Measurements from ENCODE around the gene RAB17. TPM values are rescaled to one million over a fixed set of nuclear protein-coding genes. Genes with fewer than 3 reads are reported as not detected.
A peak's percentile ranks its signal among the peaks of the same experiment; 100 is the strongest.

RAB17 gene
- total RNA-seq, 6 donors from 2014 or later = 44.5 to 262 (median 90.6) TPM

DNA sequence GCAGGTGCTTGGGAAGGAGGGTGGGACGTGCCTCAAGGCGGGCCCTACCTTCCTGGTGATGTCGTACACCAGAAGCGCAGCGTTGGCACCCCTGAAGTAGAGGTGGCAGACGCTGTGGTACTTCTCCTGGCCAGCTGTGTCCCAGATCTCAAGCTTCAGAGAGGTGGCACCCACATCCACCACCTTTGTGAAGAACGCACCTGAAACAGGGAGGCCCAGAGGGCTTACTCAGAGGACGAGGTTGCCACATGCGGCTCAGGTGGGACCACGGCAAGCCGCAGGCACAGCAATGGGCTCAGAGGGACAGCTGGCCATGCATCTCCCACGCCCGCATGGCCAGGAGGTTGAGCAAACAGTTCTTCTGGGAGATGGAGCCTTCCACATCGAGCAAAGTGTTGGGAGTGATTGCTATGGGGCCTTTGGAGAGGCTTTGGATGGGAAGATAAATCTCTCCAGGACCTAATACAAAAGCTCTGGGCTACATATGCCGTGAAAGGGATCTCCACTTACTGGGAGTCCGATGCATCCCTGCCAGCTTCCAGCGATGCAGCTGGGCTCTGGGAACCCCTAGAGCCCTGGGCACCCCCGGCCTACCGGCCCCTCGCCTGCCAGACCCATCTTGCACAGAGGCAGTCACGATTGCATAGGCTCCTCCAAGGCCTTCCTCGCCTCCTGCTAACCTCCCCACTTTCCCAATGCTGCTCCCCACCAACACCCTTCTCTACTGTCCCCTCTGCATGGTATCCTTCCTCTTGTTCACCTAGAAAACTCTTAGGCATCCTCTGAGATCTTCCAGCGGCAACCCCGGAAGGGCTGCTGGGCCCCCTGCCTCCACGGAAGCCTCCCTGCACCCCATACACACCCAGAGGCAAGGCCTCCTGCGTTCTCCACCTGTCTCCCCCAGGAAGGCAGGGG, 12.3 kb downstream of the RAB17 start:
- WGBS, 2 donors = 93 to 94% methylated on average over 20 to 25 of the region's 26 CpGs
- Histone ChIP-seq H3K9me3 (no peaks in the 10 kb centered on the region), H3K4me1 (peaks cover 21 to 24% (median 24%) of the 10 kb centered on the region in 4 donors), H3K27me3 (no peaks in the 10 kb centered on the region), H3K36me3 (peaks cover 0 to 6% (median 0%) of the 10 kb centered on the region in 4 donors), H3K27ac (no peak overlapping the region), H3K4me3 (no peak overlapping the region)
- DNase-seq = no peak
- no peak for TF ChIP-seq POLR2AphosphoS5 (IDR thresholded peaks at IDR 0.05)
- no peak for TF ChIP-seq EP300 (IDR thresholded peaks at IDR 0.05)
- no peak for TF ChIP-seq POLR2A (IDR thresholded peaks at IDR 0.05)
- TF ChIP-seq, protein P1, sequence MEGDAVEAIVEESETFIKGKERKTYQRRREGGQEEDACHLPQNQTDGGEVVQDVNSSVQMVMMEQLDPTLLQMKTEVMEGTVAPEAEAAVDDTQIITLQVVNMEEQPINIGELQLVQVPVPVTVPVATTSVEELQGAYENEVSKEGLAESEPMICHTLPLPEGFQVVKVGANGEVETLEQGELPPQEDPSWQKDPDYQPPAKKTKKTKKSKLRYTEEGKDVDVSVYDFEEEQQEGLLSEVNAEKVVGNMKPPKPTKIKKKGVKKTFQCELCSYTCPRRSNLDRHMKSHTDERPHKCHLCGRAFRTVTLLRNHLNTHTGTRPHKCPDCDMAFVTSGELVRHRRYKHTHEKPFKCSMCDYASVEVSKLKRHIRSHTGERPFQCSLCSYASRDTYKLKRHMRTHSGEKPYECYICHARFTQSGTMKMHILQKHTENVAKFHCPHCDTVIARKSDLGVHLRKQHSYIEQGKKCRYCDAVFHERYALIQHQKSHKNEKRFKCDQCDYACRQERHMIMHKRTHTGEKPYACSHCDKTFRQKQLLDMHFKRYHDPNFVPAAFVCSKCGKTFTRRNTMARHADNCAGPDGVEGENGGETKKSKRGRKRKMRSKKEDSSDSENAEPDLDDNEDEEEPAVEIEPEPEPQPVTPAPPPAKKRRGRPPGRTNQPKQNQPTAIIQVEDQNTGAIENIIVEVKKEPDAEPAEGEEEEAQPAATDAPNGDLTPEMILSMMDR (IDR thresholded peaks at IDR 0.05) = no peak
- no peak for ATAC-seq (ENCODE audit: low FRiP score in 2 of 2)

DNA sequence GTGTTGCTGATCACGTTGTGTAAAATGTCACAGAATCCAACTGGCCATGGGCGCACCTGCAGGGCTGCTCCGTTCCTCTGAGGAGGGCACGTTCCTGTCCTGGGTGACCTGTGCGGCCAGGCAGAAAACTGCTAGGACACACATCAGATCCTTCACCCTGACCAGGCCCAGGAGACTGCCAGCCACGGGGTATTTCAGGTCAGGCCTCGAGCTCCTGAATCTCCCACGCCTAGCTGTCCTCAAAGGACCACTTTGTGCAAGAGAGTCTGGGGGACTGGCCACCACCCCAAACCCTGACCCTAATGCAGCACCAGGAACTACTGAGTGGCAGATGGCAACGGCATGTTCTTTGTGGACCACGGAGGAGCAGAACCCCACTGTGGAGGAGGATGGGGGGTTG, 13.1 kb downstream of the RAB17 start:
- DNase-seq = no peak
- Histone ChIP-seq H3K4me3 (no peak overlapping the region), H3K27me3 (no peaks in the 10 kb centered on the region), H3K9me3 (no peaks in the 10 kb centered on the region), H3K36me3 (peaks cover 0 to 6% (median 0%) of the 10 kb centered on the region in 4 donors), H3K4me1 (peaks cover 16 to 24% (median 22%) of the 10 kb centered on the region in 4 donors), H3K27ac (no peak overlapping the region)
- no peak for ATAC-seq (ENCODE audit: low FRiP score in 2 of 2)
- no peak for TF ChIP-seq POLR2AphosphoS5 (IDR thresholded peaks at IDR 0.05)
- TF ChIP-seq POLR2A (IDR thresholded peaks at IDR 0.05) = no peak
- TF ChIP-seq, protein P1 (IDR thresholded peaks at IDR 0.05) = no peak
- no peak for TF ChIP-seq EP300 (IDR thresholded peaks at IDR 0.05)
- WGBS, 2 donors = 84 to 93% methylated on average over 7 to 10 of the region's 10 CpGs

DNA sequence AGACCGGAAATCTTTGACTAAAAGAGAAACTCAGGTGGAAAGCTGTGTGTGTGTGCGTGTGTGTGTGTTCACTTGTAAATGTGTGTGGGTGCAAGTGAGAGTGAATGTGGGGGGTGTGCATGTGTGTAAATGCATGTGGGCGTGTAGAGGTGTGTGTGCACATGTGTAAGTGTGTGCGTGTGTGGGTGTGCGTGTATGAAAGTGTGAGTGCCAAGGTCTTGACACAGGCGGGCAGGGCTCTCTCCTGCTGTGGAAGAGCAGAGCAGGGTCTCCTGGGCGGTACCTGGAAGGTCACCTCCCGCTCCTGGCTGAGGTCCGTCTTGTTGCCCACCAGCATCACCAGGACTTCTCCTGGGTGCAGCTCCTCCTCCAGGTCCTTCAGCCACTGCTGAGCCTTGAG, 13.6 kb downstream of the RAB17 start:
- no peak for ATAC-seq (ENCODE audit: low FRiP score in 2 of 2)
- no peak overlapping the region for H3K27ac ChIP-seq
- no peak for TF ChIP-seq POLR2AphosphoS5 (IDR thresholded peaks at IDR 0.05)
- no peak for TF ChIP-seq EP300 (IDR thresholded peaks at IDR 0.05)
- TF ChIP-seq POLR2A (IDR thresholded peaks at IDR 0.05) = no peak
- TF ChIP-seq, protein P1 (IDR thresholded peaks at IDR 0.05) = no peak
- peaks cover 0 to 6% (median 0%) of the 10 kb centered on the region in 4 donors for H3K36me3 ChIP-seq
- no peaks in the 10 kb centered on the region for H3K9me3 ChIP-seq
- DNase-seq = no peak
- WGBS, 2 donors = 89 to 93% methylated on average over 8 to 9 of the region's 9 CpGs
- H3K4me1 ChIP-seq = peaks cover 15 to 24% (median 21%) of the 10 kb centered on the region in 4 donors
- no peak overlapping the region for H3K4me3 ChIP-seq
- no peaks in the 10 kb centered on the region for H3K27me3 ChIP-seq

DNA sequence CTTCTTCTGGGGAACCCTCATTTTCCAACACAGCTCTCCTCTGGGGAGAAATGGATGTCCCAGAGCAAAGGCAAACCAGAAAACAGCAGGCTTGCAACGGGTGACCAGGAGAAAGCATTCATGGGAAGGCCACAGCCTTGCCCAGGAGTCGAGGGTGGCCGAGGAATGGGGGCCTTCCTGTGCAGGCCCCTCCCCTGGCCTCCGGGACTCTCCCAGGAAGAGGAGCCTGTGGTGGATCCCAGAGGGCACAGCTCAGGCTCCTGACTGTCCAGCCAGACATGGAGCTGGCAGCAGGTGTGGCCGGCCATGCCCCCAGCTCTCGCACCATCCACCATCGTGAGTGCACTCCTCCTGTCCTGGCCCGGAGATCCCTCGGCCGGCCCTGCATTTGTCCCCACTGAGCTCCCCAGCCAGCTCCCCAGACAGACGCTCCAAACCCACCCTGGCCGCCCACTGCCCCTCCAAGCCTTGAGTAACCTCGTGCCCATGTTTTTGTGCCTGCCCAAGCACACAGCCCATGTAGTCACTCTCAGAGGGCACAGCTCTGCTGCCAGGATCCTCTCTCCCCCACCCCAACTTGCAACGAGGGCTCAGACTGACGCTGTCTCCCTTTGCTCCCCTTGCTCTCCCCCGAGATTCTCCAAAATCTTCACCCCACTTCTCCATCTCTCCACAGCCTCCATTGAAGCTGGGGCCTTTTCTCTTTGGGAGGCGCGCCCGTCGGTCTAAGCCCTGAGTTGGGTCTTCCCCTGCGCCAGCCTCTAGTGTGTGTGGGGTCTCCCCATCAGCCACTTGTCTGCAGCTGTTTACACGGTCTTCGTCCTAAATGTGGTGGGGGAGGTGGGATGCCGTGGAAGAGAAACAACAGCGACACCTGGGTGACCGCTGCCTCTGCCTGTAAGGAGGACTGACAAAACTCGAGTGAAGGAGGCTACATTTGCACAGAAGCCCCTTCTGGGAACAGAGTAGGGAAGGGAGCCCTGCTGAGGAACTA, 14.4 kb downstream of the RAB17 start:
- DNase-seq = no peak
- Histone ChIP-seq H3K9me3 (no peaks in the 10 kb centered on the region), H3K27ac (peak overlapping the region in 2 of 4 donors; percentile 25 to 58), H3K36me3 (peaks cover 0 to 6% (median 0%) of the 10 kb centered on the region in 4 donors), H3K4me3 (no peak overlapping the region), H3K27me3 (no peaks in the 10 kb centered on the region), H3K4me1 (peaks cover 10 to 22% (median 16%) of the 10 kb centered on the region in 4 donors)
- 85 to 88% methylated on average over 19 to 27 of the region's 27 CpGs for WGBS, 2 donors
- no peak for ATAC-seq (ENCODE audit: low FRiP score in 2 of 2)
- TF ChIP-seq, protein P1 (IDR thresholded peaks at IDR 0.05) = no peak
- TF ChIP-seq POLR2A (IDR thresholded peaks at IDR 0.05) = no peak
